ENCODE measurements around the gene HIF1A.
A peak's percentile ranks its signal among the peaks of the same experiment; 100 is the strongest.
"Not testable (repeated sequence)": the region's sequence is repeated elsewhere in the genome, so short reads cannot be mapped to it uniquely, and the experiment has no call there.

HIF1A gene

GRCh38 chr14:61750708-61751474 is 55.6 kb downstream of the HIF1A start:
- DNase-seq = no peak

GRCh38 chr14:61751475-61751989 is 56.2 kb downstream of the HIF1A start:
- no peak for DNase-seq

GRCh38 chr14:61752626-61753025 is 57.3 kb downstream of the HIF1A start:
- no peak for DNase-seq

GRCh38 chr14:61753631-61754030 is 58.3 kb downstream of the HIF1A start:
- DNase-seq = no peak

- no peak for DNase-seq
These were observed 59.5 kb downstream of the HIF1A start for GRCh38 chr14:61754627-61755381.

- not testable (repeated sequence) for DNase-seq
These were observed 60.0 kb downstream of the HIF1A start for GRCh38 chr14:61755382-61755742.

- DNase-seq = no peak
These were observed 60.8 kb downstream of the HIF1A start for GRCh38 chr14:61756135-61756534.

- no peak for DNase-seq
These were observed 64.6 kb downstream of the HIF1A start for GRCh38 chr14:61759878-61760277.

GRCh38 chr14:61761557-61761956 is 66.2 kb downstream of the HIF1A start:
- no peak for DNase-seq

GRCh38 chr14:61761959-61762786 is 66.9 kb downstream of the HIF1A start, which contains the start of gene SNAPC1:
TSS of gene SNAPC1 (plus strand) at chr14:61762420. CDS start at chr14:61762461, 41 bp downstream.
- peak; percentile 97 for DNase-seq

- no peak for DNase-seq
These were observed 69.2 kb downstream of the HIF1A start for GRCh38 chr14:61764342-61765122.

- no peak for DNase-seq
These were observed 70.1 kb downstream of the HIF1A start for GRCh38 chr14:61765225-61765943.

GRCh38 chr14:61766151-61766550 is 70.8 kb downstream of the HIF1A start:
- no peak for DNase-seq

GRCh38 chr14:61768240-61768639 is 72.9 kb downstream of the HIF1A start:
- DNase-seq = no peak

GRCh38 chr14:61769893-61770292 is 74.6 kb downstream of the HIF1A start:
- no peak for DNase-seq

- DNase-seq = no peak
These were observed 79.5 kb downstream of the HIF1A start for GRCh38 chr14:61774861-61775260.

GRCh38 chr14:61780125-61780524 is 84.8 kb downstream of the HIF1A start:
- no peak for DNase-seq

GRCh38 chr14:61797309-61797708 is 102.0 kb downstream of the HIF1A start:
- DNase-seq = no peak

All from DMS53 (cell line).